ENCODE data around the gene FAM222B. TPM values are rescaled to one million over a fixed set of nuclear protein-coding genes. Genes with fewer than 3 reads are reported as not detected.

Gene FAM222B
- polyA plus RNA-seq, 1 experiment, result 5.2 TPM

GRCh38 chr17:28758411-28759121, 84.0 kb downstream of the FAM222B start:
- Histone ChIP-seq H3K36me3 (ENCODE audit: control insufficient read depth, insufficient read depth, low read length) (peaks cover 14% of the 10 kb centered on the region), H3K4me3 (ENCODE audit: low read depth, low read length) (no peak overlapping the region), H3K27me3 (ENCODE audit: control insufficient read depth, insufficient read depth, low read length) (no peaks in the 10 kb centered on the region)
- TF ChIP-seq, protein P1, sequence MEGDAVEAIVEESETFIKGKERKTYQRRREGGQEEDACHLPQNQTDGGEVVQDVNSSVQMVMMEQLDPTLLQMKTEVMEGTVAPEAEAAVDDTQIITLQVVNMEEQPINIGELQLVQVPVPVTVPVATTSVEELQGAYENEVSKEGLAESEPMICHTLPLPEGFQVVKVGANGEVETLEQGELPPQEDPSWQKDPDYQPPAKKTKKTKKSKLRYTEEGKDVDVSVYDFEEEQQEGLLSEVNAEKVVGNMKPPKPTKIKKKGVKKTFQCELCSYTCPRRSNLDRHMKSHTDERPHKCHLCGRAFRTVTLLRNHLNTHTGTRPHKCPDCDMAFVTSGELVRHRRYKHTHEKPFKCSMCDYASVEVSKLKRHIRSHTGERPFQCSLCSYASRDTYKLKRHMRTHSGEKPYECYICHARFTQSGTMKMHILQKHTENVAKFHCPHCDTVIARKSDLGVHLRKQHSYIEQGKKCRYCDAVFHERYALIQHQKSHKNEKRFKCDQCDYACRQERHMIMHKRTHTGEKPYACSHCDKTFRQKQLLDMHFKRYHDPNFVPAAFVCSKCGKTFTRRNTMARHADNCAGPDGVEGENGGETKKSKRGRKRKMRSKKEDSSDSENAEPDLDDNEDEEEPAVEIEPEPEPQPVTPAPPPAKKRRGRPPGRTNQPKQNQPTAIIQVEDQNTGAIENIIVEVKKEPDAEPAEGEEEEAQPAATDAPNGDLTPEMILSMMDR (IDR thresholded peaks at IDR 0.05; ENCODE audit: insufficient read depth, low read depth, low read length), result no peak
- no peak for DNase-seq (ENCODE audit: low read depth)
- CTCF ChIA-PET, result interaction anchor here (0.9 to 1.2 kb wide), 2 partner anchors 32 to 195 kb away, joined by 3 to 5 read pairs; partner anchors contain the start of gene TLCD1
- POLR2A ChIA-PET, result no interaction called here

DNA sequence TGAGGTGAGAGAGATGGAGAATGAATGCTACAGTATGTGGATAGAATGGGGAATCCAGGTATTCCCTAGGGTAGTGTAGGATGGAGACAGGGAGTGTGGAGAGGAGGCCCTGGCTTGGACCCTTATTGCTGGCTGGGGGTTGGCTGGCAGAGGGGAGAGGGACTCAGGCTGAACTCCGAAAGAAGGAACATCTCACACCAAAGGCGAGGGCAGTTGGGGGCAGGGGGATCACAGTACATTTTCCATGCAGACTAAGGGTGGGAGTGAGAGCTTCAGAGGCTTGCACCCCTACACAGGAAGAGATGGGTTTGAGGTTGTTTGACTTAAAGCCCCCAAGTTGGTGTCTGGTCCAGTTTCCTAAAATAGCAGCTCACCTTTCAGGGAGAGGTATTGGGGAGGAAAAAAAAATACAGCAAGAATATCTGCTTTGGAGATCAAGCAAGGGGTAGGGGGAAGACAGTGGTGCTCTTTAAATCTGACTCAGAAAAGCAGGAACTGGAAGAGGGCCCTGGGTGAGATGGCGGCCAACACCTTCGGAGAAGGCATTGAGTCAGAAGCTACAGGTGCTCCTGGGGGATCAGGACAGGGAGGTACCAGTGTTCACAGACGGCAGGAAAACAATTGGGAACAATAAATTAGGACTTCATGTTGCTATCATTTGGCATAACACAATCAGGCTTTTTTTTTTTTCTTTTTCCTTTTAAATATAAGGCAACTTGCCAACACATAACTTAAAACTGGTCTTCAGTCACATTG, 86.4 kb downstream of the FAM222B start:
- H3K27me3 ChIP-seq (ENCODE audit: control insufficient read depth, insufficient read depth, low read length), result no peaks in the 10 kb centered on the region
- peaks cover 17% of the 10 kb centered on the region for H3K36me3 ChIP-seq (ENCODE audit: control insufficient read depth, insufficient read depth, low read length)
- CTCF ChIA-PET, result interaction anchor here (0.7 to 18.7 kb wide), 3 partner anchors 11 to 99 kb away, joined by 3 to 416 read pairs (median 3); partner anchors contain the start of genes ERAL1, NEK8 and TLCD1
- H3K4me3 ChIP-seq (ENCODE audit: low read depth, low read length), result no peak overlapping the region
- DNase-seq (ENCODE audit: low read depth), result no peak
- POLR2A ChIA-PET, result no interaction called here
- TF ChIP-seq, protein P1 (IDR thresholded peaks at IDR 0.05; ENCODE audit: insufficient read depth, low read depth, low read length), result no peak

GRCh38 chr17:28755486-28755885, 87.1 kb downstream of the FAM222B start:
- DNase-seq (ENCODE audit: low read depth), result no peak
- TF ChIP-seq, protein P1 (IDR thresholded peaks at IDR 0.05; ENCODE audit: insufficient read depth, low read depth, low read length), result no peak
- Histone ChIP-seq H3K27me3 (ENCODE audit: control insufficient read depth, insufficient read depth, low read length) (no peaks in the 10 kb centered on the region), H3K4me3 (ENCODE audit: low read depth, low read length) (no peak overlapping the region), H3K36me3 (ENCODE audit: control insufficient read depth, insufficient read depth, low read length) (peaks cover 23% of the 10 kb centered on the region)
- CTCF ChIA-PET, result interaction anchor here (0.7 to 18.7 kb wide), 2 partner anchors 27 to 99 kb away, joined by 3 to 416 read pairs; partner anchors contain the start of genes ERAL1, NEK8 and TLCD1
- POLR2A ChIA-PET, result no interaction called here

- Histone ChIP-seq H3K27me3 (ENCODE audit: control insufficient read depth, insufficient read depth, low read length) (no peaks in the 10 kb centered on the region), H3K4me3 (ENCODE audit: low read depth, low read length) (no peak overlapping the region), H3K36me3 (ENCODE audit: control insufficient read depth, insufficient read depth, low read length) (peaks cover 36% of the 10 kb centered on the region)
- POLR2A ChIA-PET, result no interaction called here
- DNase-seq (ENCODE audit: low read depth), result no peak
- CTCF ChIA-PET, result interaction anchor here (0.6 to 18.7 kb wide), 11 partner anchors 9 to 201 kb away, joined by 3 to 416 read pairs (median 3); partner anchors contain the start of genes FLOT2, NEK8 and TLCD1
- TF ChIP-seq, protein P1 (IDR thresholded peaks at IDR 0.05; ENCODE audit: insufficient read depth, low read depth, low read length), result no peak
Measured at GRCh38 chr17:28751600-28752366, 90.8 kb downstream of the FAM222B start.
